Spleen (tissue), 11 donors: ENCODE measurements around the gene UPF2. TPM values are rescaled to one million over a fixed set of nuclear protein-coding genes. Genes with fewer than 3 reads are reported as not detected.

ENCODE experiments used
- DNase-seq: peaks from one replicate; pipeline ENCODE4 v3.0.0-alpha.2; 2020
- H3K27ac ChIP-seq, 8 donors: fragments of 200-600 bp; sonication (generic) in 7 of 8; 1 replicate in 4 of 8; 2 replicates in 4 of 8; pipeline versions ENCODE4 v1.5.0 to v1.8.0; 2016 to 2021; ENCODE audit warnings: inconsistent platforms in 4 of 8, mild to moderate bottlenecking in 4 of 8, moderate library complexity in 1 of 8
- H3K27me3 ChIP-seq, 7 donors: fragments of 200-600 bp; sonication (generic) in 6 of 7; replicated peaks in 1 of 7; 1 replicate in 4 of 7; 2 replicates in 3 of 7; pipeline versions ENCODE4 v1.5.0 to v1.8.0; 2016 to 2021; ENCODE audit warnings: inconsistent platforms in 3 of 7, mild to moderate bottlenecking in 1 of 7
- H3K36me3 ChIP-seq, 6 donors: fragments of 200-600 bp; sonication (generic) in 5 of 6; 1 replicate in 4 of 6; 2 replicates in 2 of 6; pipeline versions ENCODE4 v1.5.0 to v1.8.0; 2016 to 2021; ENCODE audit warnings: inconsistent platforms in 2 of 6
- H3K4me1 ChIP-seq, 6 donors: fragments of 200-600 bp; sonication (generic) in 5 of 6; 1 replicate in 3 of 6; 2 replicates in 3 of 6; pipeline versions ENCODE4 v1.5.0 to v1.8.0; 2016 to 2021; ENCODE audit warnings: inconsistent platforms in 3 of 6
- H3K4me3 ChIP-seq, 8 donors: fragments of 200-600 bp; sonication (generic) in 7 of 8; 1 replicate in 4 of 8; 2 replicates in 4 of 8; pipeline versions ENCODE4 v1.5.0 to v1.8.0; 2016 to 2021; ENCODE audit warnings: inconsistent platforms in 4 of 8, mild to moderate bottlenecking in 4 of 8, moderate library complexity in 2 of 8
- H3K9me3 ChIP-seq, 8 donors: fragments of 200-600 bp; sonication (generic) in 7 of 8; 1 replicate in 4 of 8; 2 replicates in 4 of 8; pipeline versions ENCODE4 v1.5.0 to v1.8.0; 2016 to 2021; ENCODE audit warnings: inconsistent platforms in 4 of 8
- POLR2A ChIP-seq, 3 donors: fragments of 450-650 bp; IDR thresholded peaks; one replicate each; pipeline ENCODE4 v1.5.1; 2017; ENCODE audit warnings: antibody characterized with exemption in 3 of 3, mild to moderate bottlenecking in 1 of 3
- POLR2AphosphoS5 ChIP-seq, 3 donors: sonication (generic); formaldehyde crosslinking; IDR thresholded peaks; one replicate each; pipeline ENCODE4 v1.5.1; 2017; ENCODE audit warnings: antibody characterized with exemption in 3 of 3
- WGBS, 5 donors: extraction: QIAGEN DNeasy Blood & Tissue Kit in 3 of 5; methylation state at CpG; one replicate each; pipeline versions ENCODE4 v1.1.5 to v1.1.7; 2013 to 2018; 5-methylcytosine and 5-hydroxymethylcytosine counted together
- intact Hi-C: fragments of 100-400 bp; cut with DNase I; formaldehyde crosslinking; loops from one replicate; pipeline ENCODE4 v1.15.0; 2023; ENCODE audit warnings: low total_unique reads
- polyA plus RNA-seq, 3 donors: library from polyadenylated mRNA; stranded (reverse); fragments of 200-250 nt; gene quantifications; one replicate each; pipeline ENCODE4 v1.2.1, GENCODE V29; 2013
- total RNA-seq, 7 donors: library from RNA; depleted of rRNA in 3 of 7; stranded (reverse); fragments of >200 nt in 3 of 7; fragmentation: NEBNext Ultra II Directional in 4 of 7; extraction: Animal tissue kit (Norgen Biotek cat#: 25700) in 4 of 7; gene quantifications; one replicate each; pipeline versions ENCODE4 v1.1.0 to v1.2.1, GENCODE V29; 2016 to 2021
- TF ChIP-seq, protein P1 (sequence below), 11 experiments: fragments of 200-600 bp in 7 of 11; fragments of 450-650 bp in 4 of 11; sonication (generic) in 4 of 11; IDR thresholded peaks in 8 of 11; conservative IDR thresholded peaks in 3 of 11; 1 replicate in 7 of 11; 2 replicates in 4 of 11; pipeline versions ENCODE4 v1.4.0 to v1.8.0; 2016 to 2021; ENCODE audit warnings: antibody characterized with exemption in 11 of 11, inconsistent platforms in 4 of 11, mild to moderate bottlenecking in 1 of 11
- donor health status: healthy with polysubstance abuse.
- donor health status: DM: no; HTN: no; CAD: no; lungs with moderate emphysema.
- donor health status: DM: no; HTN: no; CAD: no.
- donor health status: Bipolar disorder and iron deficiency.
- donor health status: healthy.
- donor health status: DM: no; HTN: no; CAD: no.
- donor health status: DM: yes; HTN: yes; CAD: no.

The UPF2 gene
- total and polyA plus RNA-seq, 10 donors, result 11.5 to 34.9 (median 27.4) TPM

DNA sequence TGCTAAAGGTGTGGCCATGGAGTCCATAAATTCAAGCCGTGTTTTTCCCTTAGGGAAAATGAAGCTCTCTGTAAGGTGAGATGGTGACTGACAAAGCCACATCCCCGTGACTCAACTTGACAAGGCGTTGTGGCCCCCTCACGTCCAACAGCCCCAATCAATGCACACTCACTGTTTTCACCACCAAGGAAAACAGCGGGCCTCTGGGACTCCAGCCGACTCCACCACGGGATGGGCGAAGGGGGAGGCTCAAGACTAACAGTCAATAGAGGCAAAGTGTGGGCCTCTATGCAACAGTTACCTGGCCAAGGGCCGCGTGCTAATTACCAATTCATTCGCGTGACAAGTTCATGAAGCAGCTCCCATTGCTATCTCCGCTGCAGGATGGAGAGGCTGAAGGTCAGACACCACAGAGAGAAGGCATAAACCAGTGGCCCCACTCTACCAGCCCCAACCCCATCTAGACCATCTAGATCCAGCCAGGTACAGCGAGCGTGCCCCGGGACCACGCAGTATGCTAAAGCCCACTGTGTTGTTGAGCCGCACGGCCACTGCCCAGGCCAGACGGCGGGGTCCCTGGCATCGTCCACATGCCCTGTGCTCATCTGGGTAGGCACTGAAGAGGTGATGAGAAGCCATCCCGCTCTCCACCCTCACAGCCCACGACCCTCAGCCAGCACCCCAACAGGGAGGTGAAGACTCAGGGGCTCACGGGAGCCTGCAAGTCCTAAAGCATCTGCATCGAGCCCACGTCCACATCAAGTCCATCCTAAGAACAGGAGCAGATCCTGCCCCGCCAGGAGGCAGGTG is 143.3 kb downstream of the UPF2 start:
- peaks cover 0 to 4% (median 0%) of the 10 kb centered on the region in 7 donors for H3K27me3 ChIP-seq
- no peaks in the 10 kb centered on the region for H3K36me3 ChIP-seq
- no peaks in the 10 kb centered on the region for H3K9me3 ChIP-seq
- H3K4me1 ChIP-seq, result peaks cover 0 to 7% (median 0%) of the 10 kb centered on the region in 6 donors
- TF ChIP-seq, protein P1, sequence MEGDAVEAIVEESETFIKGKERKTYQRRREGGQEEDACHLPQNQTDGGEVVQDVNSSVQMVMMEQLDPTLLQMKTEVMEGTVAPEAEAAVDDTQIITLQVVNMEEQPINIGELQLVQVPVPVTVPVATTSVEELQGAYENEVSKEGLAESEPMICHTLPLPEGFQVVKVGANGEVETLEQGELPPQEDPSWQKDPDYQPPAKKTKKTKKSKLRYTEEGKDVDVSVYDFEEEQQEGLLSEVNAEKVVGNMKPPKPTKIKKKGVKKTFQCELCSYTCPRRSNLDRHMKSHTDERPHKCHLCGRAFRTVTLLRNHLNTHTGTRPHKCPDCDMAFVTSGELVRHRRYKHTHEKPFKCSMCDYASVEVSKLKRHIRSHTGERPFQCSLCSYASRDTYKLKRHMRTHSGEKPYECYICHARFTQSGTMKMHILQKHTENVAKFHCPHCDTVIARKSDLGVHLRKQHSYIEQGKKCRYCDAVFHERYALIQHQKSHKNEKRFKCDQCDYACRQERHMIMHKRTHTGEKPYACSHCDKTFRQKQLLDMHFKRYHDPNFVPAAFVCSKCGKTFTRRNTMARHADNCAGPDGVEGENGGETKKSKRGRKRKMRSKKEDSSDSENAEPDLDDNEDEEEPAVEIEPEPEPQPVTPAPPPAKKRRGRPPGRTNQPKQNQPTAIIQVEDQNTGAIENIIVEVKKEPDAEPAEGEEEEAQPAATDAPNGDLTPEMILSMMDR (IDR thresholded peaks at IDR 0.05 in 8 of 11, conservative IDR thresholded peaks at IDR 0.05 in 3 of 11), result no peak
- TF ChIP-seq POLR2A (IDR thresholded peaks at IDR 0.05) (no peak), POLR2AphosphoS5 (IDR thresholded peaks at IDR 0.05) (no peak)
- no peak overlapping the region for H3K27ac ChIP-seq
- WGBS, 5 donors, result 90 to 94% (median 92%) methylated on average over 27 to 28 of the region's 28 CpGs
- intact Hi-C loops, result no loop called here
- no peak overlapping the region for H3K4me3 ChIP-seq
- peak; percentile 67 for DNase-seq

DNA sequence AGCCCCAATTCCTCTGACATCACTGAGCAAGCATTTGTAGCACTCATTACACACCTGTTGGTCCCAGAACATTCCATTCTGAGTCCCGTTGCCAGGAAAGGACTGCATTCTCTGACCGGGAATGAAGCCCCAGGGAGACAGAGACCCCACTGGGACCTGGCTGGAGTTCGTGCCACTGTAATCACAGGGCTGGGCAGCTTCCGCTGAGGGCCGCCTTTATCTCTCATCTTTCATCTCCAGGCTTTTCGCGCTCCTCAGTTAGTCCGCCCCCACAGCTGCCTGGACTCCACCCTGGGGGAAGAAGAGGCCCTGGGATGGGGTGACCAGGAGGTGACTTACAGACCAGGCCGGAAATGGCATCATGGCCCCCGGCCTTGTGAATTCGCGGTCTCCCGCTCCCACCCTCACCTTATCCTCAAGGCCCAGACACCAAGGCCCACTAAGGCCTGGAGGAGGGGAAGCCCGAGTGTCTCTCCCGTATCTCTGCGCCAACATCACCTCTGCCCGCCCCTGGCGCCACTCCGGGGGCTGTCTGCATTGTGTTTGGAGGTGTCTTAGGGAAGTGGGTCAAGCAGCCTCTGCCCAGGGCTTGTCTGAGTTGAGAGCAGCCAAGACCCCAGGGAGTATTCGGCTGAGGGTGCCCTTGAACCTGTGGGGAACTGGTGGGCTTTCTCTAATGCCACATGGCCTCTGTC is 144.1 kb downstream of the UPF2 start:
- H3K27ac ChIP-seq, result no peak overlapping the region

DNA sequence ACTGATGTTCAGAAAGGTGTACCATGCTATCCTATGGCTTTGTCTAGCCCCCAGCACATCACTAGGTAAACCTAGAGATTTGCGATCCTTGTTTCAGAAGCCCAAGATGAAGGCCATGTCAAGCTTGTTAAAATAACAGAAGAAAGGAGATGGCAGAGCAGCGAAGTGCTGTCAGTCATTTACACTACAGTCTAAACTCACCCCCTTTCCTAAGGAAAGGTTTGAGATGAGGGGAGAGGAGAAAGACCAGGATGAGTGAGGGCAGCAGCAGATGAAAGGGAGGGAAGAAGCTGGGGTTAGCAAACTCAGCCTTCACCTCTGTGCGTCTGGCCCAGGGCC is 144.6 kb downstream of the UPF2 start:
- no peaks in the 10 kb centered on the region for H3K9me3 ChIP-seq
- no peak overlapping the region for H3K27ac ChIP-seq
- H3K27me3 ChIP-seq, result peaks cover 0 to 4% (median 0%) of the 10 kb centered on the region in 7 donors
- intact Hi-C loops, result no loop called here
- H3K4me3 ChIP-seq, result no peak overlapping the region
- H3K36me3 ChIP-seq, result no peaks in the 10 kb centered on the region
- no peak for DNase-seq
- TF ChIP-seq POLR2A (IDR thresholded peaks at IDR 0.05), result no peak
- TF ChIP-seq POLR2AphosphoS5 (IDR thresholded peaks at IDR 0.05), result no peak
- TF ChIP-seq, protein P1 (IDR thresholded peaks at IDR 0.05 in 8 of 11, conservative IDR thresholded peaks at IDR 0.05 in 3 of 11), result no peak
- 83 to 91% (median 88%) methylated on average over 3 of the region's 3 CpGs for WGBS, 5 donors
- peaks cover 0 to 7% (median 0%) of the 10 kb centered on the region in 6 donors for H3K4me1 ChIP-seq

More for the DNA sequence above, 144.1 kb downstream of the UPF2 start:
- Histone ChIP-seq H3K27me3 (peaks cover 0 to 4% (median 0%) of the 10 kb centered on the region in 7 donors), H3K9me3 (no peaks in the 10 kb centered on the region), H3K4me3 (no peak overlapping the region), H3K4me1 (peaks cover 0 to 7% (median 0%) of the 10 kb centered on the region in 6 donors), H3K36me3 (no peaks in the 10 kb centered on the region)
- intact Hi-C loops, result no loop called here
- TF ChIP-seq POLR2A (IDR thresholded peaks at IDR 0.05), result no peak
- TF ChIP-seq POLR2AphosphoS5 (IDR thresholded peaks at IDR 0.05), result no peak
- TF ChIP-seq, protein P1 (IDR thresholded peaks at IDR 0.05 in 8 of 11, conservative IDR thresholded peaks at IDR 0.05 in 3 of 11), result no peak
- 86 to 96% (median 89%) methylated on average over 18 to 20 of the region's 20 CpGs for WGBS, 5 donors
- DNase-seq, result peak; percentile 51
